ENCODE results near the gene ETNPPL. TPM values are rescaled to one million over a fixed set of nuclear protein-coding genes. Genes with fewer than 3 reads are reported as not detected.
"Not testable (repeated sequence)": the region's sequence is repeated elsewhere in the genome, so short reads cannot be mapped to it uniquely, and the experiment has no call there.

ETNPPL gene
- total RNA-seq, 1 donor from 2014 or later = 10.6 TPM

DNA sequence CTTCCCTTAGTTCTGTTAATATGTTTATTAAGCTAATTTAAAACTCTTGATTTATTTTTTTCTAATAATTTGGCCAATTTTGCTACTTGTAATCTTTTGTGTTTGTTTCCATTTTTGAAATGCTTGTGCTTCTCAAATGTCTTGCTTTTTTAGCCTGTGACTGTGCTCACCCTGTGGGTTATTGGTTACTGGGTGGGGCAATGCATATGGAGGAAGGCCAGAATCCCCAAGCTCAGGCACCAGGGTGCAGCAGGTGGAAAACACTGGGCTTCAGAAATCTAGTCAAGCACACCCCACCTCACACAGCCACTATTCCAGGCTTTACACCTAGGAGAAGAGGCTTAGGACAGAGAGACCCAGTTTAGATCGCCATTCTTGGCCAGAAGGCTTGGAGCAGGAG lies 33.1 kb downstream of the ETNPPL start:
- peaks cover 26% of the 10 kb centered on the region for H3K9me3 ChIP-seq (replicated peaks)
- DNase-seq = no peak
- H3K36me3 ChIP-seq = no peaks in the 10 kb centered on the region
- no peak overlapping the region for H3K4me3 ChIP-seq
- intact Hi-C loops (cut with micrococcal nuclease) = no loop called here
- H3K27me3 ChIP-seq (ENCODE audit: low read depth) = no peaks in the 10 kb centered on the region
- TF ChIP-seq, protein P1, sequence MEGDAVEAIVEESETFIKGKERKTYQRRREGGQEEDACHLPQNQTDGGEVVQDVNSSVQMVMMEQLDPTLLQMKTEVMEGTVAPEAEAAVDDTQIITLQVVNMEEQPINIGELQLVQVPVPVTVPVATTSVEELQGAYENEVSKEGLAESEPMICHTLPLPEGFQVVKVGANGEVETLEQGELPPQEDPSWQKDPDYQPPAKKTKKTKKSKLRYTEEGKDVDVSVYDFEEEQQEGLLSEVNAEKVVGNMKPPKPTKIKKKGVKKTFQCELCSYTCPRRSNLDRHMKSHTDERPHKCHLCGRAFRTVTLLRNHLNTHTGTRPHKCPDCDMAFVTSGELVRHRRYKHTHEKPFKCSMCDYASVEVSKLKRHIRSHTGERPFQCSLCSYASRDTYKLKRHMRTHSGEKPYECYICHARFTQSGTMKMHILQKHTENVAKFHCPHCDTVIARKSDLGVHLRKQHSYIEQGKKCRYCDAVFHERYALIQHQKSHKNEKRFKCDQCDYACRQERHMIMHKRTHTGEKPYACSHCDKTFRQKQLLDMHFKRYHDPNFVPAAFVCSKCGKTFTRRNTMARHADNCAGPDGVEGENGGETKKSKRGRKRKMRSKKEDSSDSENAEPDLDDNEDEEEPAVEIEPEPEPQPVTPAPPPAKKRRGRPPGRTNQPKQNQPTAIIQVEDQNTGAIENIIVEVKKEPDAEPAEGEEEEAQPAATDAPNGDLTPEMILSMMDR (IDR thresholded peaks at IDR 0.05; ENCODE audit: borderline replicate concordance) = no peak
- no peak overlapping the region for H3K27ac ChIP-seq (replicated peaks)
- H3K4me1 ChIP-seq = no peaks in the 10 kb centered on the region

GRCh38 chr4:108725457-108725856 lies 37.4 kb downstream of the ETNPPL start:
- Histone ChIP-seq H3K4me1 (no peaks in the 10 kb centered on the region), H3K27me3 (ENCODE audit: low read depth) (no peaks in the 10 kb centered on the region), H3K9me3 (replicated peaks) (peaks cover 28% of the 10 kb centered on the region), H3K36me3 (no peaks in the 10 kb centered on the region), H3K4me3 (no peak overlapping the region), H3K27ac (replicated peaks) (no peak overlapping the region)
- intact Hi-C loops (cut with micrococcal nuclease) = no loop called here
- no peak for DNase-seq
- TF ChIP-seq, protein P1 (IDR thresholded peaks at IDR 0.05; ENCODE audit: borderline replicate concordance) = no peak

GRCh38 chr4:108717386-108717785 lies 45.5 kb downstream of the ETNPPL start:
- intact Hi-C loops (cut with micrococcal nuclease) = no loop called here
- DNase-seq = no peak
- Histone ChIP-seq H3K27me3 (ENCODE audit: low read depth) (no peaks in the 10 kb centered on the region), H3K9me3 (replicated peaks) (no peaks in the 10 kb centered on the region), H3K4me1 (no peaks in the 10 kb centered on the region), H3K36me3 (no peaks in the 10 kb centered on the region), H3K27ac (replicated peaks) (no peak overlapping the region), H3K4me3 (no peak overlapping the region)
- TF ChIP-seq, protein P1 (IDR thresholded peaks at IDR 0.05; ENCODE audit: borderline replicate concordance) = no peak

- DNase-seq = no peak
- no peaks in the 10 kb centered on the region for H3K9me3 ChIP-seq (replicated peaks)
- TF ChIP-seq, protein P1 (IDR thresholded peaks at IDR 0.05; ENCODE audit: borderline replicate concordance) = no peak
- H3K27me3 ChIP-seq (ENCODE audit: low read depth) = no peaks in the 10 kb centered on the region
- no peaks in the 10 kb centered on the region for H3K4me1 ChIP-seq
- no peak overlapping the region for H3K4me3 ChIP-seq
- no peaks in the 10 kb centered on the region for H3K36me3 ChIP-seq
- intact Hi-C loops (cut with micrococcal nuclease) = no loop called here
- no peak overlapping the region for H3K27ac ChIP-seq (replicated peaks)
Observed at GRCh38 chr4:108716340-108716739, 46.5 kb downstream of the ETNPPL start.

DNA sequence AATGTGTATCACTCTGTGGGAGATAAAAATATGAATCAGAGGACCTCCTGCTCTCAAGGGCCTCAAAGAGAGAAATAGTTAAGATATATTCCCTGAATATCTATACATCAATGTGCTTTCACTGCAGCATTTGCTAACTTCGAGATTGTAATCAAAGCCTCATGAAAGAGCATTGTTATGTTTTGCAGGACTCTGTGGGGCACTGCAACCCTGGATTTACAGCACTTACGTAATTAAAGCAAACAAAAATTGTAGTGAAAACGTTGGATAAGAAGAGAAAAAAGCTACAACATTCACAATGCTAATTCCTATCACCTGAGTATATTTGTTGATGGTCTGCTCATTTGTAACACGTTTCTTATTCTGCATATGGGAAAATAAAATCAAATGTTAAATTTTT lies 48.0 kb downstream of the ETNPPL start:
- Histone ChIP-seq H3K4me1 (no peaks in the 10 kb centered on the region), H3K27me3 (ENCODE audit: low read depth) (no peaks in the 10 kb centered on the region), H3K9me3 (replicated peaks) (no peaks in the 10 kb centered on the region), H3K27ac (replicated peaks) (no peak overlapping the region), H3K36me3 (no peaks in the 10 kb centered on the region), H3K4me3 (no peak overlapping the region)
- DNase-seq = no peak
- intact Hi-C loops (cut with micrococcal nuclease) = no loop called here
- TF ChIP-seq, protein P1 (IDR thresholded peaks at IDR 0.05; ENCODE audit: borderline replicate concordance) = no peak

GRCh38 chr4:108710578-108710977 lies 52.3 kb downstream of the ETNPPL start:
- H3K4me1 ChIP-seq; DNase-seq; H3K4me3 ChIP-seq; intact Hi-C loops (cut with micrococcal nuclease); H3K27ac ChIP-seq (replicated peaks); H3K27me3 ChIP-seq (ENCODE audit: low read depth); H3K36me3 ChIP-seq; H3K9me3 ChIP-seq (replicated peaks): not testable (repeated sequence)
